LHCN-M2 (cell line): ENCODE results near the gene ABCG1. TPM values are rescaled to one million over a fixed set of nuclear protein-coding genes. Genes with fewer than 3 reads are reported as not detected.

ENCODE experiments used
- DNase-seq: peaks from one replicate; pipeline ENCODE4 v3.0.0-alpha.2; 2012; ENCODE audit warnings: low read depth
- total RNA-seq: library from RNA; depleted of rRNA; stranded (reverse); fragments of >200 nt; gene quantifications from 2 replicates; pipeline ENCODE4 v1.2.3, GENCODE V29; 2014

Gene ABCG1
- total RNA-seq, 1 experiment from 2014 or later: not detected

DNA sequence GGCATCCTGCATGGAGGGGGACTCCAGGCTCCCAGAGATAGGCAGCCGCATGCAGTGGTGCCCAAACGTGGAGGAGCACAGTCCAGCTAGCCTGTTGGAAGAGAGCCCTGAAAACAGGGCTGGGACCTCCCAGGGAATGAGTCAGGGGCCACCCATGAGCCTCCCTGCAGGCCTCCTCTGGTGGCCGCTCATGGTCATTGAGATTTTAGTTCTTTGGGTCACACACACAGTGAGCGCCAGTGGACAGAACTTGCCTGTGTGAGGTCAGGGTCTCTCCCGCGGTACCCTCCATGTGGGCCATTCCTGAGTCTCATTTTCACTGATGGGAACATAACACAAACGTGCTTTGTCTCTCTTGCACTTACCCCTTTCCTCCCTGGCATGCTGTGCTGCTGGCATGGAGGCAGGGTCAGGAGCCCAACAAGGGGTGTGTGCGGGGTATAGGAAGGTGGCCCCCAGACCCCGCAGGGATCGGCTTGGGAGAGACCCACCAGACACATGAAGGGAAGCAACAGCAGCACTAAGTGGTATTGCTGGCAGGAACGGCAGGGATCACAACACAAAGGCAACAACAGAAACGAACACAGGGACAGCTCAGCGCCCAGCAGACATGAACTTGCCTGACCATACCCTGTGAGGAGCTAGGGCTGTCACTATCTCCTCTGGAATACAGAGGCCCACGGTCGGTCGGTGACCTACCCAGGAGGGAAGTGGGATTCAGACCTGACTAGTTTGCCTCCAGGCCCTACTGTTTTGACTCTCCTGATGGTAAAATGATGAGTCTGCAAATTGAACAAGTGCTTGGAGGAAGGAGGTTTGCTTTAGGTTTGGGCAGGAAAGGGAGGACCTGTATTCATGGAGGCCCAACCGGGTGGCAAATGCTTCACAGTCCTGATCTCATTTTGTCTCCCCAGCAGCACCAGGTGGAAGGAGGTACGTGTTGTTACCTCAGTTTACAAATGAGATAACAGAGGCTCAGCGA is 31.8 kb downstream of the ABCG1 start:
- DNase-seq: no peak

- no peak for DNase-seq
Measured at GRCh38 chr21:42251654-42252324, 32.8 kb downstream of the ABCG1 start.

GRCh38 chr21:42252325-42252654 is 33.4 kb downstream of the ABCG1 start:
- DNase-seq: no peak

- no peak for DNase-seq
Measured at GRCh38 chr21:42252778-42253340, 33.9 kb downstream of the ABCG1 start.

- DNase-seq: no peak
Measured at GRCh38 chr21:42253466-42253865, 34.5 kb downstream of the ABCG1 start.

DNA sequence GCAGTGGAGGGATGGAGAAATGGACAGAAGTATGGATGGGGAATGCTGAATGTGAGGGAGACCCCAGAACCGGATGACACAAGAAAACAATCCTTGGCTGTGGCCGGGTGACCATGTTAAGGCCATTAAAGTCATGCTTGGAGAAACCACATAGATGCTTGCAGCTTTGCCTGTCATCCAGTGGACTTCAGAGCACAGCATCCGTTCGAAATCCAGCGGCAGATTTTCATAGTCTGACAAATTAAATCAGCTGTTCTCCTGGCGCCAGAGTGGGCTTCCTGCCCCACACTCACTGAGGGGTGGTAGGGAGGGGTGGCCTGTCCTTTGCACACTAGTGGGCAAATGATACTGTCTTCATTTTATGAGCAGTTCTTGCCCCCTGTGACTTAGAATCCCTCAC is 35.1 kb downstream of the ABCG1 start:
- no peak for DNase-seq

DNA sequence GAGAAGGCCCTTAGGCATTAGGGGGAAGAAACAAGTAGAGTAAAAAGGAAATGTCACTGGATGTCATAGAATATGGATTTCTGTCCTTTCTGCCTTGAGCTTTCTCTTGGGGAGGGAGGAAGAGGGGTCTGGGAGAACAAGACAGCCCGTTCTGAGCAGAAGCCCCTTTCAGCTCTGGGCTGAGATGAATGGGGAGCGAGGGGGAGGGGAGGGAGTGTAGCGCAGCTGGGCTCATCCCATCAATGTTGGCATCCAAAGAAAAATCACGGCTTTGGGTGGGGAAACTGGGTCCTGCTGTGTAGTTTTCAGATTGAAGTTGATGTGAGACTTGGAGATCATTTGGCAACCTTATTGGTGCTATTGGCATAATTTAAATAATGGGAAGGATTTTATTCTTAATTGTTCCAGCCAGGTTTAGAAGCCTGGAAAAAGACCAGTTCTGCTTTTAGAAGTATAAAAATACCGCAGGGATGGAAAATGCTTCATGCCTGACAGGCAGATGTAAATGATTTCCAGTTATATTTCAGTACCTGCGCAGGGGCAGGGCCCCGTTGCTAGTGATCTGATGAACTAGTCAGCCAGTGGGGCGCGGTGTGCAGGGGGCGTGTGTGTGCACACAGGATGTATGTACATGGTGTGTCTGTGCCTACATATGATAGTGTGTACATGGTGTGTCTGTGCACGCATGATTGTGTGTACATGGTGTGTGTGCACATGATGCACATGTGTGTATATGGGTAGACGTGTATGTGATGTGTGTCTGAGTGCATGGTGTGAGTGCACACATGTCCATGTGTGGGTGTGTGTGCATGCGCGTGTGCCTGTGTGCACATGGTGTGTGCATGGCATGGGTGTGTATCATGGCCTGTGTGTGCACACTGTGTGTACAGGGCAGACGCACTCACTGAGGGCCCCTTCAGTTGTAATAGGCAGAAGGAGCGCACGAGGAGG is 36.0 kb downstream of the ABCG1 start:
- no peak for DNase-seq

- no peak for DNase-seq
Measured at GRCh38 chr21:42255825-42256224, 36.9 kb downstream of the ABCG1 start.

- no peak for DNase-seq
Measured at GRCh38 chr21:42256316-42256715, 37.4 kb downstream of the ABCG1 start.

DNA sequence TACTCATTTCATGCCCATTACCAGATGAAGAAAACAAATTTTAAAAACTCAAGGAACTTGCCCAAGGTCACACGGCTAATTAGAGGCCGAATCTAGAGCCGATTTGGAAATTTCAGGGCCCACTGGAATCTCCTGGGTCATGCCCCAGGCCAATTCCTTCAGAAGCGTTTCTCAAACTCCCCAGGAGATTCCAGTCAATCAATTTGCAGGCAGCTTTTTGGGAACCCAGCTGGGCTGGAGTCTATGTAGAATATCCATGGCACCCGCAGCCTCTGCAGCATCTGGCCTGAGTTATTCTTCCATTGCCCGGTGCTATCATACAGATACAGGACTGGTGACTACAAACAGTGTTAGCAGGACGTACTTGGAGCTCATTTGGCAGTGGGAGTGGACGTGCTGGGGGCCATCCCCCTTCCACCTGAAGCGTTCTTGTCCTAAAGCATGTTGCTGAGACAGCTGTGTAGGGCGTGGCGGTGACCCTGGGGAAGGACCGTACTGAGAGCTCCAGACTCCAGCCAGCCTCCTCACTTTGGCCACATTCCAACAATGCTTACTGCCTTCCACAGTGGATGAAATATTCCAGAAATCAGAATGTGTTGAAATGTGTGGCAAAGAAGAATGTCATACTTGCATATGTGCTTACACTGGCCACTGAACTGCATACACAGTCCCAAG is 38.3 kb downstream of the ABCG1 start:
- no peak for DNase-seq

- DNase-seq: peak; percentile 37
Measured at GRCh38 chr21:42258150-42258884, 39.4 kb downstream of the ABCG1 start.

DNA sequence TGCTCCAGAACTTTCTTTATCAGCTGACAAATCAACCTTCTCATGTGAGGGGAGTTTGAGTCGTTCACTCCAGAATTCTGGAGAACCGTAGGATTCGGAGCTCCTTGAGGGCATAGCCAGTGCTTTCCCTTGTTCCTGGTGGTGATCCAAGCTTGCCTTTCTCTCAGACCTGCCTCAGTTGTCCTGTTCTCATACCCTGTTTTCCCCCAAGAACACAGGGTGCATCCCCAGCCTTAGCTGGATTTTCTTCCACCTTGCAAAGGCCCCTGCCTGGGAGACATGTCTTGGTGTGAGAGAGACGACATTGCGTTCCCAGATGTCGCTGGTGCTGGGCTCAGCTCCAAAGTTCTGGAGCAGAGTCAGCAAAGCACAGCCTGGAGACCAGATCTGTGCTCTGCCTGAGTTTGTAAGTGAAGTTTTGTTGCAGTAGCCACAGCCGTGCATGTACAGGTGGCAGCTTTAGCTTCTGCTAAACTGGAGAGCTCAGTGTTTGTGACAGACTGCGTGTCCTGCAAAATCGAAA is 40.0 kb downstream of the ABCG1 start:
- no peak for DNase-seq

DNA sequence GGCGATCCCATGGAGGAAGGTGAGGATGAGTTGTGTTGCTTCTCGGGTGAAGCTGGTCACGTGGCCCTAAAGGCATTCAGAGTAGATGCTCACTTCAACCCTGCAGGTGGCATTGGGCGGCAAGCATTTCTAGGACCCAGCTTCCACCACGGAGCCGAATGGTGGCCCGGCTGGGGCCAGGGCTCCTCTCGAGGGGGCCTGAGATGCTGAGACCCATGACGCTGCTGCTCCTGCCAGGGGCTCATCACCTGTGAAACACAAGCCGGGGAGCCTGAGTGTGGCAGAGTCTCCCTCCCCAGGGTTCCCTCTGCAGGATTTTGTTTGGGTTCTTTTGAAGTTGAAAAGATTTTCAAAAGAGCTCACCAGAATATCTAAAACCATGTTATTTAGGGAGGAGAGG is 41.2 kb downstream of the ABCG1 start:
- no peak for DNase-seq

DNA sequence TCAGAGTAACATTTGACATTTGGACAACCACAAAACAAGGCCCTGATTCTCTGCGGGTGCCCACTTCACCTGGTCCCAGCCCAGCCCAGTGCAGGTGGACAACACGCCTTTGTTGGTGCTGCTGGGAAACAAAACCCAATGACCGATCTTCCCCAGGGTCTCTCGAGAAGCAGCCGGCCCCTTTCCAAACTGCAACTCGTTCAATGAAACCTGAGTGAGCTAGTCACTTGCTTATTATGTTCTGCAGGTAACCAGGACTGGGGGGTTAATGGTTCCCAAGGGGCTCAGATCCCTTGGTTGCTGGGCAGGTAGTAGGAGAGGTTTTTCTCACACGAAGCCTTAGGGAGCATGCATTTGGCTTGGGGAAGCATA is 42.9 kb downstream of the ABCG1 start:
- no peak for DNase-seq

- DNase-seq: no peak
Measured at GRCh38 chr21:42262831-42263231, 43.9 kb downstream of the ABCG1 start.

DNA sequence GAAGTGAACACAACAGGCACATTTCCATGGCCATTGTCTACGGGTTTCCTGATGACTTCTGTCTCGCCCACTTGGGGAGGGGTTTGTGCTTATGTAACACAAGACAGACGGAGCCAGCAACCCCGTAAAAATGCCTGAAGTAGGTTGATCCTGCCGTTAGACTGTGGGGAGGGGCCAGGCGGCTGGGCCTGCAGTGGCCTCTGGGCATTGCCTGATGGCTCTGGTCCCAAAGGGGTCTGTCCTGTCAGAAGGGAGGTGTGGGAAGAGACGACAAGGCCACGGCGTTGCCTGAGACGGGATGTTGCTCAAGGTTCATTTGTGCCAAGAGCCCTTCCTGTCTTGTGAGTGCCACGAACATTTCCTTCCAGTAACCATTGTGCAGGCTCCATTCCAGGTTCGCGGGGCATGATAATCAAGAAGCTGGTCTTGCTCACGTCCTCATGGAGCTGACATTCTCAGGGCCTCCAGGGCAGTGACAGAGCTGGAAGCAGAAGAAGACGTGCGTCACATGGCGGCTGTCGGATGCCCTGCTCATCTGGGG is 44.7 kb downstream of the ABCG1 start:
- DNase-seq: no peak

GRCh38 chr21:42264245-42265195 is 45.6 kb downstream of the ABCG1 start:
- no peak for DNase-seq

DNA sequence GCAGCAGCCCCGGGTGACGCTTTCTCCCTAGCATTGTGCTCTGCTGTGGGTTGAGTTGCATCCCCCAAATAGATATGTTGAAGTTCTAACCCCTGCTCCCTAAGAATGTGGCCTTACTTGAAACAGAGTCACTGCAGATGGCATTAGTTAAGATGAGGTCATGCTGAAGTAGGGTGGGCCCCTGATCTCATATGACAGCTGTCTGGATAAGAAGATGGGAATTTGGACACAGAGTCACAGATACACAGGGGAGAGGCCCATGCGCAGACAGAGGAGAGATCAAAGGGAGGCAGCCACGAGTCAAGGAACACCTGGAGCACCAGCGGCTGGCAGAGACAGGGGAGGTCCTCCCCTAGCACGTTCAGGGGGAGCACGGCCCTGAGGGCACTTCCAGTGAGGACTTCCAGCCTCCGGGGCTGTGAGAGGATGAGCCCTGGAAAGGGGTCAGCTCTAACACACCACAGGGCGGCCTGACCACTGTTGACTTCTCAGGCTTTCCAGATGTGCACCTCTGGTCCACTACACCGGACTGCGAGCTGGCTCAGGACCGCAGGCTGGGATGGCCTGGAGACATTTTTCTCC is 46.4 kb downstream of the ABCG1 start:
- DNase-seq: no peak
